ENCODE results near the gene ZBTB40. TPM values are rescaled to one million over a fixed set of nuclear protein-coding genes. Genes with fewer than 3 reads are reported as not detected.

The ZBTB40 gene
- total and polyA plus RNA-seq, 8 donors = 2.1 to 39.3 (median 14.0) TPM

GRCh38 chr1:22543679-22544078 lies 92.0 kb downstream of the ZBTB40 start:
- 64 to 76% (median 72%) methylated on average over 6 of the region's 6 CpGs for WGBS, 5 donors
- no peak for DNase-seq
- H3K4me1 ChIP-seq = no peaks in the 10 kb centered on the region
- intact Hi-C loops (cut with DNase I; ENCODE audit: low total_unique reads) = no loop called here
- no peaks in the 10 kb centered on the region for H3K36me3 ChIP-seq
- H3K27ac ChIP-seq = no peak overlapping the region
- H3K9me3 ChIP-seq = no peaks in the 10 kb centered on the region
- peaks cover 0 to 53% (median 25%) of the 10 kb centered on the region in 3 donors for H3K27me3 ChIP-seq
- H3K4me3 ChIP-seq = no peak overlapping the region
- no peak for TF ChIP-seq POLR2A (IDR thresholded peaks at IDR 0.05)
- TF ChIP-seq EP300 (IDR thresholded peaks at IDR 0.05) = no peak
- TF ChIP-seq POLR2AphosphoS5 (IDR thresholded peaks at IDR 0.05) = no peak
- no peak for TF ChIP-seq CTCF (IDR thresholded peaks at IDR 0.05)

GRCh38 chr1:22544606-22545005 lies 93.0 kb downstream of the ZBTB40 start:
- Histone ChIP-seq H3K27me3 (peaks cover 0 to 63% (median 25%) of the 10 kb centered on the region in 3 donors), H3K36me3 (no peaks in the 10 kb centered on the region), H3K4me1 (no peaks in the 10 kb centered on the region), H3K27ac (no peak overlapping the region), H3K4me3 (no peak overlapping the region), H3K9me3 (no peaks in the 10 kb centered on the region)
- 82 to 89% (median 84%) methylated on average over 11 to 12 of the region's 12 CpGs for WGBS, 5 donors
- intact Hi-C loops (cut with DNase I; ENCODE audit: low total_unique reads) = no loop called here
- no peak for DNase-seq
- TF ChIP-seq POLR2AphosphoS5 (IDR thresholded peaks at IDR 0.05) (no peak), EP300 (IDR thresholded peaks at IDR 0.05) (no peak), POLR2A (IDR thresholded peaks at IDR 0.05) (no peak), CTCF (IDR thresholded peaks at IDR 0.05) (no peak)

- H3K27me3 ChIP-seq = peaks cover 0 to 67% (median 25%) of the 10 kb centered on the region in 3 donors
Measured at GRCh38 chr1:22545141-22545540, 93.5 kb downstream of the ZBTB40 start.

GRCh38 chr1:22547186-22547817 lies 95.7 kb downstream of the ZBTB40 start:
- no peak for TF ChIP-seq CTCF (IDR thresholded peaks at IDR 0.05)
- TF ChIP-seq POLR2A (IDR thresholded peaks at IDR 0.05) = no peak
- no peak for TF ChIP-seq POLR2AphosphoS5 (IDR thresholded peaks at IDR 0.05)
- peaks cover 0 to 89% (median 28%) of the 10 kb centered on the region in 3 donors for H3K27me3 ChIP-seq
- intact Hi-C loops (cut with DNase I; ENCODE audit: low total_unique reads) = no loop called here
- H3K4me3 ChIP-seq = no peak overlapping the region
- no peak for DNase-seq
- no peak overlapping the region for H3K27ac ChIP-seq
- no peaks in the 10 kb centered on the region for H3K36me3 ChIP-seq
- 63 to 77% (median 71%) methylated on average over 6 of the region's 6 CpGs for WGBS, 5 donors
- H3K4me1 ChIP-seq = no peaks in the 10 kb centered on the region
- H3K9me3 ChIP-seq = no peaks in the 10 kb centered on the region

More at GRCh38 chr1:22545141-22545540, 93.5 kb downstream of the ZBTB40 start:
- Histone ChIP-seq H3K9me3 (no peaks in the 10 kb centered on the region), H3K27ac (no peak overlapping the region), H3K4me1 (no peaks in the 10 kb centered on the region), H3K4me3 (no peak overlapping the region), H3K36me3 (no peaks in the 10 kb centered on the region)
- intact Hi-C loops (cut with DNase I; ENCODE audit: low total_unique reads) = no loop called here
- TF ChIP-seq CTCF (IDR thresholded peaks at IDR 0.05) = no peak
- TF ChIP-seq POLR2A (IDR thresholded peaks at IDR 0.05) = no peak
- TF ChIP-seq EP300 (IDR thresholded peaks at IDR 0.05) = no peak
- TF ChIP-seq POLR2AphosphoS5 (IDR thresholded peaks at IDR 0.05) = no peak
- 49 to 66% (median 59%) methylated on average over 13 of the region's 13 CpGs for WGBS, 5 donors
- no peak for DNase-seq
